HCT116 (cell line): ENCODE measurements around the gene COLEC11. TPM values are rescaled to one million over a fixed set of nuclear protein-coding genes. Genes with fewer than 3 reads are reported as not detected.

ENCODE experiments used
- ATAC-seq: fragments of 200-7000 bp; cut with Tn5 transposase; 2 replicates; pipeline ENCODE4 v1.9.1; 2020; ENCODE audit warnings: mild to moderate bottlenecking, moderate library complexity
- BruUV-seq: library from RNA; stranded (reverse); fragments of 400-500 nt; replicated peaks from 2 replicates; lab custom pipeline; 2021; lab: Mats Ljungman, UMichigan
- CTCF ChIA-PET: fragments of 300-600 bp; sonication (Branson Sonifier 250); formaldehyde crosslinking; loops from one replicate; lab custom pipeline; 2021; ENCODE audit warnings: antibody characterized with exemption; lab: Charles Lee
- POLR2A ChIA-PET: fragments of 300-600, 350-600 bp; sonication (Branson Sonifier 250); formaldehyde crosslinking; loops from one replicate; lab custom pipeline; 2021; ENCODE audit warnings: antibody characterized with exemption; lab: Charles Lee
- RAD21 ChIA-PET, 2 experiments: fragments of 300-600 bp; sonication (Branson Sonifier 250); formaldehyde crosslinking; loops; one replicate each; lab custom pipeline; 2023; ENCODE audit warnings: low total read pairs in 2 of 2; ENCODE audit not compliant: uncharacterized antibody in 2 of 2, unreplicated experiment in 2 of 2, low non-redundant PET in 1 of 2; lab: Charles Lee
- DNase-seq: peaks from one replicate; pipeline ENCODE4 v3.0.0-alpha.2; 2010; ENCODE audit warnings: low read depth, low spot score
- H2AFZ ChIP-seq: fragments of 200-600 bp; shearing (Covaris generic), sonication (generic); 2 replicates; pipeline ENCODE4 v1.6.1; 2017; ENCODE audit warnings: low read depth, mixed run types, mixed read lengths, antibody characterized with exemption, low read length; ENCODE audit not compliant: poor library complexity, severe bottlenecking
- H3K27ac ChIP-seq: 2 replicates; pipeline ENCODE4 v1.5.1; 2012; ENCODE audit warnings: low read depth, low read length
- H3K27me3 ChIP-seq: fragments of 200-600 bp; sonication (generic); 2 replicates; pipeline ENCODE4 v1.6.1; 2016; ENCODE audit warnings: mixed run types, low read length, mixed read lengths; ENCODE audit not compliant: insufficient read depth
- H3K36me3 ChIP-seq, 2 experiments: fragments of 200-500 bp in 1 of 2; fragments of 200-600 bp in 1 of 2; sonication (Bioruptor generic) in 1 of 2; sonication (generic) in 1 of 2; 2 replicates each; pipeline versions ENCODE4 v1.5.1 to v1.6.1; 2014 to 2016; ENCODE audit warnings: low read length in 2 of 2, inconsistent platforms in 1 of 2, mixed read lengths in 1 of 2, mixed run types in 1 of 2; ENCODE audit not compliant: insufficient read depth in 2 of 2, control insufficient read depth in 1 of 2
- H3K4me1 ChIP-seq, 2 experiments: fragments of 200-600 bp in 1 of 2; sonication (generic) in 1 of 2; 2 replicates each; pipeline versions ENCODE4 v1.5.1 to v1.6.1; 2012 to 2017; ENCODE audit warnings: low read length in 2 of 2, inconsistent platforms in 1 of 2, mild to moderate bottlenecking in 1 of 2, mixed read lengths in 1 of 2, mixed run types in 1 of 2, moderate library complexity in 1 of 2; ENCODE audit not compliant: insufficient read depth in 2 of 2, control insufficient read depth in 1 of 2
- H3K4me2 ChIP-seq: fragments of 200-600 bp; sonication (generic); 2 replicates; pipeline ENCODE4 v1.6.1; 2017; ENCODE audit warnings: mixed run types, low read length, mixed read lengths
- H3K4me3 ChIP-seq, 2 experiments: fragments of 200-600 bp in 1 of 2; sonication (generic) in 1 of 2; replicated peaks in 1 of 2; 2 replicates each; pipeline ENCODE4 v1.5.1; 2011 to 2016; ENCODE audit warnings: low read length in 2 of 2, control low read depth in 1 of 2, low read depth in 1 of 2, mild to moderate bottlenecking in 1 of 2, mixed read lengths in 1 of 2, mixed run types in 1 of 2
- H3K79me2 ChIP-seq: fragments of 200-600 bp; sonication (generic); 2 replicates; pipeline ENCODE4 v1.6.1; 2017; ENCODE audit warnings: mild to moderate bottlenecking, mixed run types, low read length, moderate library complexity, mixed read lengths; ENCODE audit not compliant: insufficient read depth
- H3K9ac ChIP-seq: fragments of 200-600 bp; sonication (generic); 2 replicates; pipeline ENCODE4 v1.6.1; 2016; ENCODE audit warnings: low read length, mixed read lengths
- H3K9me2 ChIP-seq: fragments of 200-600 bp; sonication (generic), shearing (Covaris generic); 2 replicates; pipeline ENCODE4 v1.6.1; 2017; ENCODE audit warnings: mixed run types, mild to moderate bottlenecking, moderate library complexity; ENCODE audit not compliant: insufficient read depth
- H3K9me3 ChIP-seq, 2 experiments: fragments of 200-500 bp in 1 of 2; fragments of 200-600 bp in 1 of 2; sonication (Bioruptor generic) in 1 of 2; sonication (generic) in 1 of 2; 2 replicates each; pipeline ENCODE4 v1.6.1; 2014 to 2017; ENCODE audit warnings: low read length in 2 of 2, mixed read lengths in 2 of 2, inconsistent platforms in 1 of 2, low read depth in 1 of 2, mild to moderate bottlenecking in 1 of 2, mixed run types in 1 of 2, moderate library complexity in 1 of 2; ENCODE audit not compliant: control insufficient read depth in 1 of 2, insufficient read depth in 1 of 2
- H4K20me1 ChIP-seq: fragments of 200-600 bp; sonication (generic), shearing (Covaris generic); 2 replicates; pipeline ENCODE4 v1.6.1; 2017; ENCODE audit warnings: mixed run types, mild to moderate bottlenecking, moderate library complexity; ENCODE audit not compliant: insufficient read depth
- CBX3 ChIP-seq: IDR thresholded peaks from 2 replicates; pipeline ENCODE4 v1.6.1; 2012; ENCODE audit warnings: low read depth
- CEBPB ChIP-seq: IDR thresholded peaks from 2 replicates; pipeline ENCODE4 v1.6.1; 2012; ENCODE audit warnings: low read depth
- EGR1 ChIP-seq: IDR thresholded peaks from 2 replicates; pipeline ENCODE4 v1.6.1; 2012; ENCODE audit warnings: low read depth
- ELF1 ChIP-seq: IDR thresholded peaks from 2 replicates; pipeline ENCODE4 v1.6.1; 2012; ENCODE audit warnings: low read depth, borderline replicate concordance
- POLR2A ChIP-seq: IDR thresholded peaks from 2 replicates; pipeline ENCODE4 v1.7.0; 2011; ENCODE audit warnings: borderline replicate concordance; ENCODE audit not compliant: insufficient read depth, insufficient read length; ENCODE audit errors: extremely low read depth
- POLR2AphosphoS5 ChIP-seq: IDR thresholded peaks from 2 replicates; pipeline ENCODE4 v1.6.1; 2011; ENCODE audit warnings: mild to moderate bottlenecking, low read depth, low read length, moderate library complexity
- RAD21 ChIP-seq: IDR thresholded peaks from 2 replicates; pipeline ENCODE4 v1.6.1; 2012; ENCODE audit warnings: low read depth, mild to moderate bottlenecking
- REST ChIP-seq: IDR thresholded peaks from 2 replicates; pipeline ENCODE4 v1.6.1; 2012; ENCODE audit warnings: low read depth
- SIN3A ChIP-seq: IDR thresholded peaks from 2 replicates; pipeline ENCODE4 v1.6.1; 2012; ENCODE audit warnings: low read depth
- ZBTB33 ChIP-seq: IDR thresholded peaks from 2 replicates; pipeline ENCODE4 v1.6.1; 2011; ENCODE audit warnings: mild to moderate bottlenecking, low read length, moderate library complexity; ENCODE audit not compliant: insufficient replicate concordance; ENCODE audit errors: extremely low read depth
- ZFX ChIP-seq: fragments of 450-650 bp; IDR thresholded peaks from 2 replicates; pipeline ENCODE4 v1.6.1; 2017
- intact Hi-C: fragments of 100-400 bp; cut with micrococcal nuclease; formaldehyde crosslinking; loops from 2 replicates; pipeline ENCODE4 v1.10.0; 2022
- total RNA-seq: library from RNA; stranded (reverse); gene quantifications from one replicate; pipeline ENCODE4 v1.2.1, GENCODE V29; 2021; ENCODE audit not compliant: unreplicated experiment
- TF ChIP-seq, protein P1 (sequence below): IDR thresholded peaks from 2 replicates; pipeline ENCODE4 v1.6.1; 2012

The COLEC11 gene
- total RNA-seq, 1 experiment from 2014 or later = 0.15 TPM

DNA sequence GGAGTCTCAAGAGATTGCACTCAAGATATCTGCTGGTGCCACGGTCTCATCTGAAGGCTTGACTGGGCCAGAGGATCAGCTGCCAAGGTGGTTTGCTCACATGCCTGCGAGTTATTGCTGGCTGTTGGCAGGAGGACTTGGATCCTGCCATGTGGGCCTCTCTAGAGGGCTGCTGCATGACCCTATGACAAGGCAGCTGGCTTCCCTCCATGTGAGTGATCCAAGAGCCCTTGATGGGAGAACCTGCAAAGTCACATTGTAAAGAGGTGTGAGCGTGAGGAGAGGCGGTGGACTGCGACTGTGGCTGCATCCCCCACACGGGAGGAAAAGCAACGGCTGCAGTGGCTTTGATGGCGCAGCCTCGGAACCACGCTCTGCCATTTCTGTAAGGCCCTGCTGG is 59.1 kb downstream of the COLEC11 start:
- Histone ChIP-seq H4K20me1 (no peaks in the 10 kb centered on the region), H3K9me3 (no peaks in the 10 kb centered on the region), H3K36me3 (no peaks in the 10 kb centered on the region), H3K4me3 (no peak overlapping the region), H3K27me3 (no peaks in the 10 kb centered on the region), H3K9ac (no peak overlapping the region), H3K4me1 (peaks cover 0 to 5% of the 10 kb centered on the region in 2 experiments; a peak in 2 of 4 replicates), H3K4me2 (no peak overlapping the region), H3K79me2 (no peaks in the 10 kb centered on the region), H3K9me2 (no peaks in the 10 kb centered on the region), H3K27ac (no peak overlapping the region), H2AFZ (no peak overlapping the region)
- TF ChIP-seq EGR1 = no peak
- BruUV-seq = no TSS peak
- intact Hi-C loops = loop anchor here (5.0 to 10.0 kb wide), 3 partner anchors 119 to 812 kb away; no protein-coding TSS in a partner anchor
- ChIA-PET RAD21 (no interaction called here), POLR2A (no interaction called here), CTCF (no interaction called here)
- DNase-seq = no peak
- ATAC-seq = no peak

DNA sequence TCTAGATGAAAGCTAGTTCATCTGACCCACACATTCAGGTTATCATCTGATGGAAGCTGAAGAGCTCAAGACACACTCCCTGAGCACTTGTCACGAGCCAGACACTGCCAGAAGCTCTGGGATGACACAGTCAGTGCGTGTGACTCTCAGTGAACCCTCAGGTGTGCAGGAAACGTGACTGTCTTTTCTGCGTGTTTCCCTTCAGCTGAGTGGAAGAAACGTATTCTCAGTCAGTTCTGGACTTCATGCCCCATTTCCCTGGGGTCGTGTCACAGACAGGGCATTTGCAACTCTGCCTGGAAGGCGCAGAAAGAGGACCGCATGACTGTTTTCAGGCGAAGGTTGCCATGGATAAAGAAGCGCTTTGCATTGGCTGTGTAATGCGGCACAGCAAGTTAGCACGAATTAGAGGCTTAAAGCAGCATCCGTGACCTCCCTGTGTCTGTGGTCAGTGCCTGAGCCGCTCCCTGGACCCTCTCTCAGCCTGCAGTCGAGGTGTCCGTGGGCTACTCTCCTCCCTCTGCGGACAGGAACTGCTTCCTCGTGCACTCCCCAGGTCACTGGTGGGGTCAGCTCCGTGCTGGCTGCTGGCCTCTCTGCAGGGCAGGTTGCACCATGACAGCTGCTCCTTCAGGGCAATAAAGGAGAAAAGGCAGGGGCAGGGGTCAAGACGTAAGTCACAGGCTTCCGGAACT is 59.8 kb downstream of the COLEC11 start:
- no peaks in the 10 kb centered on the region for H3K9me3 ChIP-seq
- ChIA-PET CTCF (no interaction called here), RAD21 (no interaction called here), POLR2A (no interaction called here)
- H4K20me1 ChIP-seq = no peaks in the 10 kb centered on the region
- no TSS peak for BruUV-seq
- ATAC-seq (no peak), DNase-seq (no peak)
- intact Hi-C loops = loop anchor here (5.0 to 10.0 kb wide), 3 partner anchors 120 to 812 kb away; no protein-coding TSS in a partner anchor
- no peaks in the 10 kb centered on the region for H3K27me3 ChIP-seq
- no peak overlapping the region for H3K27ac ChIP-seq
- H3K4me2 ChIP-seq = no peak overlapping the region
- peaks cover 0 to 10% of the 10 kb centered on the region in 2 experiments; a peak in 3 of 4 replicates for H3K4me1 ChIP-seq
- H3K4me3 ChIP-seq = no peak overlapping the region
- no peaks in the 10 kb centered on the region for H3K36me3 ChIP-seq
- no peaks in the 10 kb centered on the region for H3K9me2 ChIP-seq
- H3K79me2 ChIP-seq = no peaks in the 10 kb centered on the region
- H3K9ac ChIP-seq = no peak overlapping the region
- TF ChIP-seq CEBPB = no peak
- TF ChIP-seq ELF1 = no peak
- TF ChIP-seq ZFX = no peak
- TF ChIP-seq CBX3 = no peak
- no peak for TF ChIP-seq POLR2A
- no peak for TF ChIP-seq RAD21
- TF ChIP-seq, protein P1, sequence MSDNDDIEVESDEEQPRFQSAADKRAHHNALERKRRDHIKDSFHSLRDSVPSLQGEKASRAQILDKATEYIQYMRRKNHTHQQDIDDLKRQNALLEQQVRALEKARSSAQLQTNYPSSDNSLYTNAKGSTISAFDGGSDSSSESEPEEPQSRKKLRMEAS = no peak
- TF ChIP-seq ZBTB33 = no peak
- TF ChIP-seq SIN3A = no peak
- no peak for TF ChIP-seq REST
- TF ChIP-seq EGR1 = no peak
- no peak for TF ChIP-seq POLR2AphosphoS5
- H2AFZ ChIP-seq = no peak overlapping the region
